ENCODE data around the gene TRPM3. TPM values are rescaled to one million over a fixed set of nuclear protein-coding genes. Genes with fewer than 3 reads are reported as not detected.

The TRPM3 gene
- total RNA-seq, 3 donors from 2014 or later (not counting 1 experiment from before 2014, with no cell fraction given), result not detected

- Mint-ChIP-seq H3K36me3 (no peaks in the 10 kb centered on the region), H3K4me1 (no peaks in the 10 kb centered on the region), H3K27me3 (ENCODE audit: low read depth in 2 of 2) (no peaks in the 10 kb centered on the region), H3K9me3 (no peaks in the 10 kb centered on the region), H3K4me3 (no peak overlapping the region), H3K27ac (no peak overlapping the region)
- H3K9me3 ChIP-seq (ENCODE audit: control insufficient read depth, insufficient read depth, low read length), result no peaks in the 10 kb centered on the region
- intact Hi-C loops (cut with micrococcal nuclease), result no loop called here
- H3K4me3 ChIP-seq (ENCODE audit: low read length), result no peak overlapping the region
- no peak overlapping the region for H3K27ac ChIP-seq (ENCODE audit: low read length)
- TF ChIP-seq CTCF (IDR thresholded peaks at IDR 0.05), result no peak
- H3K27me3 ChIP-seq (ENCODE audit: control insufficient read depth, insufficient read depth, low read length), result no peaks in the 10 kb centered on the region
- ATAC-seq, result no peak
- no peak for DNase-seq
- H3K36me3 ChIP-seq (ENCODE audit: control insufficient read depth, insufficient read depth, low read length), result no peaks in the 10 kb centered on the region
- WGBS (ENCODE audit: insufficient coverage), result 100% methylated on average over 1 of the region's 1 CpG
- no peaks in the 10 kb centered on the region for H3K4me1 ChIP-seq (ENCODE audit: control insufficient read depth, insufficient read depth, low read length)
Measured at GRCh38 chr9:70901746-70902145, 219.7 kb downstream of the TRPM3 start.

- TF ChIP-seq CTCF (IDR thresholded peaks at IDR 0.05), result no peak
- Histone ChIP-seq H3K27ac (ENCODE audit: low read length) (no peak overlapping the region), H3K27me3 (ENCODE audit: control insufficient read depth, insufficient read depth, low read length) (no peaks in the 10 kb centered on the region), H3K4me1 (ENCODE audit: control insufficient read depth, insufficient read depth, low read length) (no peaks in the 10 kb centered on the region), H3K4me3 (ENCODE audit: low read length) (no peak overlapping the region), H3K36me3 (ENCODE audit: control insufficient read depth, insufficient read depth, low read length) (no peaks in the 10 kb centered on the region), H3K9me3 (ENCODE audit: control insufficient read depth, insufficient read depth, low read length) (no peaks in the 10 kb centered on the region)
- no peaks in the 10 kb centered on the region for H3K9me3 Mint-ChIP-seq
- no peaks in the 10 kb centered on the region for H3K27me3 Mint-ChIP-seq (ENCODE audit: low read depth in 2 of 2)
- intact Hi-C loops (cut with micrococcal nuclease), result no loop called here
- no peaks in the 10 kb centered on the region for H3K36me3 Mint-ChIP-seq
- no peak overlapping the region for H3K4me3 Mint-ChIP-seq
- ATAC-seq, result no peak
- no peak for DNase-seq
- no peaks in the 10 kb centered on the region for H3K4me1 Mint-ChIP-seq
- H3K27ac Mint-ChIP-seq, result no peak overlapping the region
Measured at GRCh38 chr9:70901013-70901412, 220.4 kb downstream of the TRPM3 start.

GRCh38 chr9:70893580-70894122, 227.8 kb downstream of the TRPM3 start:
- WGBS (ENCODE audit: insufficient coverage), result no CpG with 5 or more reads among the region's 4 CpGs

More at GRCh38 chr9:70893580-70894122, 227.8 kb downstream of the TRPM3 start:
- Histone ChIP-seq H3K27ac (ENCODE audit: low read length) (no peak overlapping the region), H3K9me3 (ENCODE audit: control insufficient read depth, insufficient read depth, low read length) (no peaks in the 10 kb centered on the region), H3K4me1 (ENCODE audit: control insufficient read depth, insufficient read depth, low read length) (no peaks in the 10 kb centered on the region), H3K4me3 (ENCODE audit: low read length) (no peak overlapping the region), H3K27me3 (ENCODE audit: control insufficient read depth, insufficient read depth, low read length) (no peaks in the 10 kb centered on the region), H3K36me3 (ENCODE audit: control insufficient read depth, insufficient read depth, low read length) (no peaks in the 10 kb centered on the region)
- Mint-ChIP-seq H3K36me3 (no peaks in the 10 kb centered on the region), H3K4me3 (no peak overlapping the region), H3K4me1 (no peaks in the 10 kb centered on the region), H3K27ac (no peak overlapping the region), H3K27me3 (ENCODE audit: low read depth in 2 of 2) (peaks cover 3 to 6% of the 10 kb centered on the region in 2 donors), H3K9me3 (no peaks in the 10 kb centered on the region)
- no peak for DNase-seq
- no peak for ATAC-seq
- TF ChIP-seq CTCF (IDR thresholded peaks at IDR 0.05), result no peak
- intact Hi-C loops (cut with micrococcal nuclease), result no loop called here
